Neural progenitor cell (in vitro differentiated cells): ENCODE results near the gene RBKS. TPM values are rescaled to one million over a fixed set of nuclear protein-coding genes. Genes with fewer than 3 reads are reported as not detected.
"Not testable (repeated sequence)": the region's sequence is repeated elsewhere in the genome, so short reads cannot be mapped to it uniquely, and the experiment has no call there.

Source experiments
- DNase-seq: peaks from one replicate; pipeline ENCODE4 v3.0.0-alpha.2; 2016; ENCODE audit warnings: low spot score
- H2AFZ ChIP-seq: fragments of 200-600 bp; sonication (generic); replicated peaks from 2 replicates; pipeline ENCODE4 v1.6.1; 2016; ENCODE audit warnings: antibody characterized with exemption
- H3F3A ChIP-seq: fragments of 200-600 bp; sonication (generic); 2 replicates; pipeline ENCODE4 v1.6.1; 2016; ENCODE audit warnings: antibody characterized with exemption, low read depth
- H3K27ac ChIP-seq: fragments of 200-600 bp; sonication (generic); 2 replicates; pipeline ENCODE4 v1.5.1; 2016; ENCODE audit warnings: mild to moderate bottlenecking
- H3K27me3 ChIP-seq: fragments of 200-600 bp; sonication (generic); 2 replicates; pipeline ENCODE4 v1.6.1; 2016; ENCODE audit warnings: mild to moderate bottlenecking, moderate library complexity
- H3K36me3 ChIP-seq: fragments of 200-600 bp; sonication (generic); 2 replicates; pipeline ENCODE4 v1.5.1; 2016
- H3K4me1 ChIP-seq: fragments of 200-600 bp; sonication (generic); 2 replicates; pipeline ENCODE4 v1.6.1; 2016; ENCODE audit warnings: mixed run types
- H3K4me2 ChIP-seq: fragments of 200-600 bp; sonication (generic); 2 replicates; pipeline ENCODE4 v1.6.1; 2016
- H3K4me3 ChIP-seq: fragments of 200-600 bp; sonication (generic); 2 replicates; pipeline ENCODE4 v1.5.1; 2016
- H3K79me2 ChIP-seq: fragments of 200-600 bp; sonication (generic); 2 replicates; pipeline ENCODE4 v1.6.1; 2016; ENCODE audit warnings: low read depth
- H3K9ac ChIP-seq: fragments of 200-600 bp; sonication (generic); 2 replicates; pipeline ENCODE4 v1.6.1; 2016
- H3K9me3 ChIP-seq: fragments of 200-600 bp; sonication (generic); 2 replicates; pipeline ENCODE4 v1.5.1; 2016; ENCODE audit warnings: low read depth
- H4K20me1 ChIP-seq: fragments of 200-600 bp; sonication (generic); 2 replicates; pipeline ENCODE4 v1.6.1; 2016; ENCODE audit warnings: low read depth
- H3K27ac Mint-ChIP-seq: 3 replicates; pipeline ENCODE4 v1.8.0; 2021; ENCODE audit warnings: mixed read lengths
- H3K27me3 Mint-ChIP-seq: 2 replicates; pipeline ENCODE4 v1.8.0; 2022; ENCODE audit warnings: low read depth, mild to moderate bottlenecking, inconsistent platforms, moderate library complexity, mixed read lengths; ENCODE audit not compliant: insufficient read depth
- H3K36me3 Mint-ChIP-seq: 3 replicates; pipeline ENCODE4 v1.8.0; 2021; ENCODE audit warnings: mixed read lengths
- H3K4me1 Mint-ChIP-seq: 3 replicates; pipeline ENCODE4 v1.8.0; 2021; ENCODE audit warnings: mixed read lengths
- H3K4me3 Mint-ChIP-seq: 3 replicates; pipeline ENCODE4 v1.8.0; 2021; ENCODE audit warnings: mild to moderate bottlenecking, moderate library complexity, mixed read lengths
- H3K9me3 Mint-ChIP-seq: 3 replicates; pipeline ENCODE4 v1.8.0; 2020; ENCODE audit warnings: mixed read lengths
- EZH2 ChIP-seq: fragments of 200-600 bp; sonication (generic); IDR thresholded peaks from 2 replicates; pipeline ENCODE4 v1.6.1; 2017; ENCODE audit warnings: antibody characterized with exemption, mild to moderate bottlenecking, moderate library complexity
- EZH2phosphoT487 ChIP-seq: fragments of 200-600 bp; sonication (generic); IDR thresholded peaks from 2 replicates; pipeline ENCODE4 v1.6.1; 2017; ENCODE audit warnings: antibody characterized with exemption
- total RNA-seq: library from RNA; depleted of rRNA; stranded (reverse); fragments of >200 nt; gene quantifications from 2 replicates; pipeline ENCODE4 v1.2.3, GENCODE V29; 2015; ENCODE audit warnings: low replicate concordance
- TF ChIP-seq, protein P1 (sequence below): fragments of 200-600 bp; sonication (generic); IDR thresholded peaks from 2 replicates; pipeline ENCODE4 v1.5.1; 2017; ENCODE audit warnings: antibody characterized with exemption, mild to moderate bottlenecking

Gene RBKS
- total RNA-seq, 1 donor from 2014 or later = 8.5 TPM

GRCh38 chr2:27747827-27748352 is 142.3 kb downstream of the RBKS start:
- Mint-ChIP-seq H3K4me1 (peaks cover 10% of the 10 kb centered on the region), H3K36me3 (no peaks in the 10 kb centered on the region), H3K4me3 (no peak overlapping the region), H3K27me3 (peaks cover 8% of the 10 kb centered on the region), H3K9me3 (peaks cover 18% of the 10 kb centered on the region), H3K27ac (no peak overlapping the region)
- peaks cover 3% of the 10 kb centered on the region for H3K9me3 ChIP-seq
- TF ChIP-seq EZH2phosphoT487 = no peak
- TF ChIP-seq EZH2 = no peak
- TF ChIP-seq, protein P1, sequence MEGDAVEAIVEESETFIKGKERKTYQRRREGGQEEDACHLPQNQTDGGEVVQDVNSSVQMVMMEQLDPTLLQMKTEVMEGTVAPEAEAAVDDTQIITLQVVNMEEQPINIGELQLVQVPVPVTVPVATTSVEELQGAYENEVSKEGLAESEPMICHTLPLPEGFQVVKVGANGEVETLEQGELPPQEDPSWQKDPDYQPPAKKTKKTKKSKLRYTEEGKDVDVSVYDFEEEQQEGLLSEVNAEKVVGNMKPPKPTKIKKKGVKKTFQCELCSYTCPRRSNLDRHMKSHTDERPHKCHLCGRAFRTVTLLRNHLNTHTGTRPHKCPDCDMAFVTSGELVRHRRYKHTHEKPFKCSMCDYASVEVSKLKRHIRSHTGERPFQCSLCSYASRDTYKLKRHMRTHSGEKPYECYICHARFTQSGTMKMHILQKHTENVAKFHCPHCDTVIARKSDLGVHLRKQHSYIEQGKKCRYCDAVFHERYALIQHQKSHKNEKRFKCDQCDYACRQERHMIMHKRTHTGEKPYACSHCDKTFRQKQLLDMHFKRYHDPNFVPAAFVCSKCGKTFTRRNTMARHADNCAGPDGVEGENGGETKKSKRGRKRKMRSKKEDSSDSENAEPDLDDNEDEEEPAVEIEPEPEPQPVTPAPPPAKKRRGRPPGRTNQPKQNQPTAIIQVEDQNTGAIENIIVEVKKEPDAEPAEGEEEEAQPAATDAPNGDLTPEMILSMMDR = no peak
- no peaks in the 10 kb centered on the region for H3K36me3 ChIP-seq
- no peak overlapping the region for H3K4me2 ChIP-seq
- H3K4me3 ChIP-seq = no peak overlapping the region
- no peak overlapping the region for H2AFZ ChIP-seq
- no peak overlapping the region for H3K9ac ChIP-seq
- H3F3A ChIP-seq = peaks cover 11% of the 10 kb centered on the region
- H3K27me3 ChIP-seq = no peaks in the 10 kb centered on the region
- peaks cover 7% of the 10 kb centered on the region for H3K4me1 ChIP-seq
- no peaks in the 10 kb centered on the region for H4K20me1 ChIP-seq
- no peaks in the 10 kb centered on the region for H3K79me2 ChIP-seq
- H3K27ac ChIP-seq = no peak overlapping the region
- DNase-seq = no peak

DNA sequence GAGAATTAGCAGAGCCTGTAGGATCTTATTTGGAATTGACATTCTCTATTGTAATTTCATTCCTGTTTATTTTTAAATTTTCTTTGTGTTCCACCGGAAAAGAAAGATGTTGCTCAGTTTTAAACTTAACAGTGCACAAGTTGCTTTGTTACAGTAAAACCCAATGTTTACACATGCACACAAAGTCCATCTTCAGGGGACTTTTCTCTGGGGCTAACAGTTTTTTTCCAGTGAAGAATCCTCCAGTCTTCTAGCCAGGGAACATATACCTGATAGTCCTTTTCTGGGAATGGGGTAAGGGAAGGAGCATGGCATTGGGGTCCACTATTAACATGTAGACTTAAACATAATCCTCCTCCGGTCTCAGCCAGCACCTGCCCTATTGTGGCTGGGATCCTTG is 143.9 kb downstream of the RBKS start:
- H3K4me3 ChIP-seq = no peak overlapping the region
- TF ChIP-seq, protein P1 = no peak
- TF ChIP-seq EZH2phosphoT487 = no peak
- TF ChIP-seq EZH2 = no peak
- no peak overlapping the region for H3K4me2 ChIP-seq
- peaks cover 3% of the 10 kb centered on the region for H3K9me3 ChIP-seq
- H4K20me1 ChIP-seq = no peaks in the 10 kb centered on the region
- no peak overlapping the region for H3K27ac ChIP-seq
- no peaks in the 10 kb centered on the region for H3K36me3 Mint-ChIP-seq
- H2AFZ ChIP-seq = no peak overlapping the region
- H3K27me3 Mint-ChIP-seq = peaks cover 5% of the 10 kb centered on the region
- no peaks in the 10 kb centered on the region for H3K4me1 ChIP-seq
- H3K4me1 Mint-ChIP-seq = no peaks in the 10 kb centered on the region
- no peak overlapping the region for H3K9ac ChIP-seq
- H3F3A ChIP-seq = no peaks in the 10 kb centered on the region
- no peak overlapping the region for H3K27ac Mint-ChIP-seq
- no peak for DNase-seq
- H3K27me3 ChIP-seq = no peaks in the 10 kb centered on the region
- H3K9me3 Mint-ChIP-seq = peaks cover 20% of the 10 kb centered on the region
- H3K4me3 Mint-ChIP-seq = no peak overlapping the region
- no peaks in the 10 kb centered on the region for H3K79me2 ChIP-seq
- no peaks in the 10 kb centered on the region for H3K36me3 ChIP-seq

DNA sequence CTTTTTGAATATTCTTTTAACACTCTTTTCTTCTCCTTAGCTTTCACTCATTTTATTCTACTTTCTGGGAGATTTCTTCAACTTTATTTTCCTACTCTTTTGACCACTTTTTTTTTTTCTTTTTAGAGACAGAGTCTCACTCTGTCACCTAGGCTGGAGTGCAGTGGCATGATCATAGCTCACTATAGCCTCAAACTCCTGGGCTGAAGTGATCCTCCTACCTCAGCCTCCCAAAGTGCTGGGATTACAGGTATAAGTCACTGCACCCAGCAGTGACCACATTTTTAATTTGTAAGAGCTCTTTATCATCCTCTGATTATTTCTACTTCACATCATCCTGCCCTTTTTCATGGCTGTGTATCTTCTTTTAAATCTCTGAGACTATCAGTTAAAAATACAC is 144.7 kb downstream of the RBKS start:
- not testable (repeated sequence) for H3K4me2 ChIP-seq, H4K20me1 ChIP-seq, H3K36me3 ChIP-seq, H2AFZ ChIP-seq, H3K9me3 ChIP-seq, H3K79me2 ChIP-seq, H3K27ac ChIP-seq, H3K27me3 Mint-ChIP-seq, DNase-seq, H3K4me1 ChIP-seq, H3K4me3 ChIP-seq, H3F3A ChIP-seq, H3K27me3 ChIP-seq, H3K27ac Mint-ChIP-seq, H3K9ac ChIP-seq, H3K4me3 Mint-ChIP-seq, H3K4me1 Mint-ChIP-seq, H3K36me3 Mint-ChIP-seq
- H3K9me3 Mint-ChIP-seq = peaks cover 20% of the 10 kb centered on the region

DNA sequence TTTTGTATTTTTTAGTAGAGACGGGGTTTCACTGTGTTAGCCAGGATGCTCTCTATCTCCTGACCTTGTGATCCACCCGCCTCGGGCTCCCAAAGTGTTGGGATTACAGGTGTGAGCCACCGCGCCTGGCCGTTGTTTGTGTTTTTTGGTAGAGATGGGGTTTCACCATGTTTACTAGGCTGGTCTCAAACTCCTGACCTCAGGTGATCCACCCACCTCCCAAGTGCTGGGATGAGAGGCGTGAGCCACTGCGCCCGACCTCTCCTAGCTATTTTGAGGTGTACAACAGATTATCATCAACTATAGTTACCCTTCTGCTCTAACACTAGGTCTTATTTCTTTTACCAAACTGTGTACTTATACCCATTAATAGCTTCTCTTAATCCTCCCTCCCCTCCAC is 147.6 kb downstream of the RBKS start:
- H3K27me3 Mint-ChIP-seq = peaks cover 2% of the 10 kb centered on the region
- TF ChIP-seq EZH2 (no peak), EZH2phosphoT487 (no peak)
- TF ChIP-seq, protein P1 = no peak
- Histone ChIP-seq H3F3A (no peaks in the 10 kb centered on the region), H3K36me3 (no peaks in the 10 kb centered on the region), H3K9ac (no peak overlapping the region), H3K4me1 (no peaks in the 10 kb centered on the region), H2AFZ (no peak overlapping the region), H3K79me2 (no peaks in the 10 kb centered on the region), H3K4me3 (no peak overlapping the region), H3K9me3 (no peaks in the 10 kb centered on the region), H3K4me2 (no peak overlapping the region), H3K27me3 (no peaks in the 10 kb centered on the region), H3K27ac (no peak overlapping the region), H4K20me1 (no peaks in the 10 kb centered on the region)
- H3K4me3 Mint-ChIP-seq = no peak overlapping the region
- no peaks in the 10 kb centered on the region for H3K4me1 Mint-ChIP-seq
- H3K36me3 Mint-ChIP-seq = no peaks in the 10 kb centered on the region
- DNase-seq = no peak
- no peak overlapping the region for H3K27ac Mint-ChIP-seq
- H3K9me3 Mint-ChIP-seq = peaks cover 12% of the 10 kb centered on the region
